Nephron (organoid): ENCODE measurements around the gene AMOTL1.
A peak's percentile ranks its signal among the peaks of the same experiment; 100 is the strongest.

ENCODE experiments used
- H3K27ac Mint-ChIP-seq, 3 experiments: 2 replicates each; pipeline ENCODE4 v1.8.0; 2020; ENCODE audit warnings: mixed read lengths in 3 of 3, mild to moderate bottlenecking in 2 of 3, moderate library complexity in 1 of 3
- H3K27me3 Mint-ChIP-seq: 2 replicates; pipeline ENCODE4 v1.8.0; 2021; ENCODE audit warnings: low read depth, mild to moderate bottlenecking, moderate library complexity, mixed read lengths
- H3K36me3 Mint-ChIP-seq: 2 replicates; pipeline ENCODE4 v1.8.0; 2020; ENCODE audit warnings: low read depth, mixed read lengths
- H3K4me1 Mint-ChIP-seq: 2 replicates; pipeline ENCODE4 v1.8.0; 2020; ENCODE audit warnings: mixed read lengths
- H3K4me3 Mint-ChIP-seq, 3 experiments: 2 replicates each; pipeline ENCODE4 v1.8.0; 2020; ENCODE audit warnings: mild to moderate bottlenecking in 3 of 3, mixed read lengths in 3 of 3, moderate library complexity in 2 of 3
- H3K9me3 Mint-ChIP-seq: 2 replicates; pipeline ENCODE4 v1.8.0; 2020; ENCODE audit warnings: mixed read lengths
- TF ChIP-seq, protein P1 (sequence below), 3 experiments: fragments of 200-600 bp; sonication (generic); IDR thresholded peaks; one replicate each; pipeline ENCODE4 v1.5.0; 2021; ENCODE audit warnings: antibody characterized with exemption in 3 of 3; ENCODE audit not compliant: unreplicated experiment in 3 of 3

Gene AMOTL1

DNA sequence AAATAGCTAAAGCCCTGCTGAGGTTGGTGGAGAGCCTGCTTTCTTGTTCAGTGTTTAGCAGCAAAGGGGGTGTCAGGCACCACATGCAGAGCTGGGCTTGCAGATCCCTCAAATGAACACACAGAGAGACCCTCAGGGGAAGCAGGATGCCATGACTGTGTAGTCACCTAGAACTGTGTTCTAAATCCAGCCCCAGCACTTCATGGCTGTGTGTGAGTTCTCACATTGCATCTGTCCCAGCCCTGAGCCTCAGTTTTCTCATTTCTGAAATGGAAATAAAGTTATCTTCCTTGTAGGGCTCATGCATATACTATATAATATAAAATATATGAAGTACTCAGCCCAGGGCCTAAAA is 158.1 kb downstream of the AMOTL1 start:
- Mint-ChIP-seq H3K4me3 (no peak overlapping the region), H3K9me3 (no peaks in the 10 kb centered on the region), H3K36me3 (no peaks in the 10 kb centered on the region), H3K27me3 (peaks cover 8% of the 10 kb centered on the region), H3K4me1 (peaks cover 43% of the 10 kb centered on the region), H3K27ac (peak overlapping the region; percentile 88 to 96 (median 95))
- TF ChIP-seq, protein P1, sequence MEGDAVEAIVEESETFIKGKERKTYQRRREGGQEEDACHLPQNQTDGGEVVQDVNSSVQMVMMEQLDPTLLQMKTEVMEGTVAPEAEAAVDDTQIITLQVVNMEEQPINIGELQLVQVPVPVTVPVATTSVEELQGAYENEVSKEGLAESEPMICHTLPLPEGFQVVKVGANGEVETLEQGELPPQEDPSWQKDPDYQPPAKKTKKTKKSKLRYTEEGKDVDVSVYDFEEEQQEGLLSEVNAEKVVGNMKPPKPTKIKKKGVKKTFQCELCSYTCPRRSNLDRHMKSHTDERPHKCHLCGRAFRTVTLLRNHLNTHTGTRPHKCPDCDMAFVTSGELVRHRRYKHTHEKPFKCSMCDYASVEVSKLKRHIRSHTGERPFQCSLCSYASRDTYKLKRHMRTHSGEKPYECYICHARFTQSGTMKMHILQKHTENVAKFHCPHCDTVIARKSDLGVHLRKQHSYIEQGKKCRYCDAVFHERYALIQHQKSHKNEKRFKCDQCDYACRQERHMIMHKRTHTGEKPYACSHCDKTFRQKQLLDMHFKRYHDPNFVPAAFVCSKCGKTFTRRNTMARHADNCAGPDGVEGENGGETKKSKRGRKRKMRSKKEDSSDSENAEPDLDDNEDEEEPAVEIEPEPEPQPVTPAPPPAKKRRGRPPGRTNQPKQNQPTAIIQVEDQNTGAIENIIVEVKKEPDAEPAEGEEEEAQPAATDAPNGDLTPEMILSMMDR (IDR thresholded peaks at IDR 0.05; ENCODE audit: unreplicated experiment in 3 of 3) = no peak
